Activated CD4-positive, alpha-beta T cell treated with anti-CD3 and anti-CD28 coated beads for 1 hour (primary cell): ENCODE results near the gene PRKCE.

ENCODE experiments used
- DNase-seq: peaks from one replicate; pipeline ENCODE4 v3.0.0-alpha.2; 2020

Gene PRKCE

GRCh38 chr2:46163804-46164528 lies 512.5 kb downstream of the PRKCE start:
- no peak for DNase-seq

- DNase-seq, result no peak
These were observed 513.2 kb downstream of the PRKCE start for GRCh38 chr2:46164529-46165301.

DNA sequence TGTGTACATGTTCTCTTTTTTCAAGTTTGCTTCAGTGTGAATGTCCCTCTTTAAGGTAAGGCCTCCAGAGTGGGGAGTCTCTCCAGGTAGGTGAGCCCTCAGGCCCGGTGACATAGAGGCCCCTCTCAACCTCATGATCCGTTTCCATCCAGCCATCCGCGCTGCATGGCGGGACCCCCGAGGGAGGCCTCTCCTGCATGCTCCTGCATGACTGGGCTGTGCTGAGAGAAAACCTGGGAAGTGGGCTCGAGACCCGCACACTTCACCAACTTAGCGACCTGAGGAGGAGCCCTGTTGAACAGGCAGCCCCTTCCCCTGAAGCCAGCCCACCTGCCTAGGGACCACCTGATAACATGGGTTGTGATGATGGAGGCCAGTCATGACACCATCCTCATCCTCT lies 514.4 kb downstream of the PRKCE start:
- DNase-seq, result no peak

DNA sequence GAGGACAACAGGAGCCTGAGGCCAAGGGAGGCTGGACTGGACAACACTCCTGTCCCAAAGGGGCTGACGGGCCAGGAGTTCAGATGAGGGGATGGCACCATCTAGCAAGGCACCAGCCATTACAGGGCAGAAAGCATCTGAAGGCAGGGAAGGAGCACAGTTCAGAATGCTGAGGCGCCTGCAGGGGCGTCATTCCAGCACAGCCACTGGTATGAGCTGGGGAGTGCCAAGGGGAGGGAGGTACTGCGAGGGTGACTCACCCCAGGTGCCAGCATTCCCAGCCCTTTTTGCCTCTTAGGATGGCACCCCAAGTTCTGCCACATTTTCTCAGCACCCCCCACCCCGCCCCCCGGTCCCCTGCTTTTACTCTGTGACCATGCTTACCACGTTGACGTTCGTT lies 515.9 kb downstream of the PRKCE start:
- no peak for DNase-seq

DNA sequence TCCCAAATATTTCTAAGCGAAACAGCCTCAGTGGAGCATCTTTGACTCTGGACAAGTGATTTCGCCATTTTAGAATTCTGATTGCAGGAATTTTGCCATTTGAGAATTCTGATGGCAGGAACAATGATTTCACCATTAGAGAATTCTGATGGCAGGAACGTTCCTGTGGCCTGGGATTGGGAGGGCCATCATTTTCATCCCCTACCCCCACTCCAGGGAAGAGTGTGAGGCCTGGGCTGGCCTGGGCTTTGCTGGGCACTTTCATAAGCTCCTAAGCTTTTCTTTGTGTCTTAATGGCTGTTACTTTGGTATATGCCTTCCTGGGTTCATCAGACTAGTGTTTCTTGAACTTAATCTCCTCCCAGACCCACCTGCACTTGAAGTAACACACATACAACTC lies 516.4 kb downstream of the PRKCE start:
- no peak for DNase-seq

DNA sequence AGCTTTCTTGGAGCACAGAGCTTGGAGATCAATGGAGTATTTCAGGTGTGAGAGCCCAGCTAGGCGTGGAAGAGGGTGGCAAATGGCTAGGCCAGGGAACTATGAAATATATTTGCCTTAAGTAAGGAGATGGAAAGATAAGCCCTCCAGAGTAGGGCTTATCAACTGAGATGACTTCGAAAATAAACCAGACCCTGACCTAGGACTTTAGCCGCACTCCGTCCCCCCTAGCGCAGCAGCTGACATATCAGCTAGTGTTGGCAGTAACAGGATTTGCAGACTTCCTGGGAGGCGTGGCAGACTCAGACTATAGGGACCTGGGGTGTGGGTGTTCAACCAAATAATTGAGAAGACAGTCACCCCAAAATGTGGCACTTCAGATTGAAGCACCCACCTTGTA lies 518.0 kb downstream of the PRKCE start:
- DNase-seq, result no peak

DNA sequence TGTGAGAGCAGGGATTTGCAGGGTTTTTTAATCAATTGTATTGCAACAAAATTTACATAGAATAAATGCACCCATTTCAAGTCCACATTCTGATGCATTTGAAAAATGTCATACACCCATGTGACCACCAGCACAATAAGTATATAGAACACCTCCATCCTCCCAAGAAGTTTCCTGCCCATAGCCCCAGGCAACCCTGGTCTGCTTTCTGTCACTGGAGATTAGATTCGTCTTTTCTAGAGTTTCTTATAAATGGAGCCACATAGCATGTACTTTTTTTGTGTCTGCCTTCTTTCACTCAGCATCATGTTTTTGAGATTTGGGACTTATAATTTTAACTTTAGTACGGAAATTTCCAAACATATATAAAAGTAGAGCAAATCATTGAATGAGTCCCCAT lies 518.6 kb downstream of the PRKCE start:
- no peak for DNase-seq

DNA sequence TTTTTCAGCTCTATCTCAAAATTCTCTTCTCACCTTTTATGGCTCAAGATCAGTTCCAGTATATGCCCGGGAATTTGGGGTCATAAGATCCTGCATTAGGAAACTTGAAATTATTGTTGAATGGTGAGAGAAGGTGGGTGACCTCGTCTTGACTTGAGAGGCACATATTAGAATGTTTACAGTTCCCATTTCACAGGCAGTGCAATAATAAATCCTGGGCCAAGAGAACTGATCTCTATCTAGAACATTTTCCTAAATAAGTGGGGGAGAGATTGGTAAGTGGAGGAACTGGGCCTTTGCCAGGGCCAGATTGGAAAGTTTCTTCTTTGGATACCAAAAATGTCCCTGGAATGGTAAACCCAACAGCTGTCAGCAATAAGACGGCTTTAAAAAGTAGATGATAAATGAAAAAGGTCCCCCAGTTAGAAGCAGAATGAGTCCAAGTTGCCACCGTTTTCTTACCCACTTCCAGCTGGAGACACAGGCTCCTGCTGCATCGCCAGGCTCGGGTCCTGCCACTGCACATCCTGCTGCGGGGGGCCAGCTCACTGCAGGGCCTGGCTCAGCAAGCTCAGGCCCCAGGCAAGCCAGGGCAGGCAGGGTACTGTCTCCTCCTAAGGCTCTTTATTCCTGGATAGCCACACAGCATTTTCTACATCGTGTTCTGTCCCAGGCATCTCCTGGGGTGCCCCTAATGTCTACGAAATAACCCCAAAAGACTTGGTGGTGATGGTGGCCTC lies 519.3 kb downstream of the PRKCE start:
- no peak for DNase-seq

DNA sequence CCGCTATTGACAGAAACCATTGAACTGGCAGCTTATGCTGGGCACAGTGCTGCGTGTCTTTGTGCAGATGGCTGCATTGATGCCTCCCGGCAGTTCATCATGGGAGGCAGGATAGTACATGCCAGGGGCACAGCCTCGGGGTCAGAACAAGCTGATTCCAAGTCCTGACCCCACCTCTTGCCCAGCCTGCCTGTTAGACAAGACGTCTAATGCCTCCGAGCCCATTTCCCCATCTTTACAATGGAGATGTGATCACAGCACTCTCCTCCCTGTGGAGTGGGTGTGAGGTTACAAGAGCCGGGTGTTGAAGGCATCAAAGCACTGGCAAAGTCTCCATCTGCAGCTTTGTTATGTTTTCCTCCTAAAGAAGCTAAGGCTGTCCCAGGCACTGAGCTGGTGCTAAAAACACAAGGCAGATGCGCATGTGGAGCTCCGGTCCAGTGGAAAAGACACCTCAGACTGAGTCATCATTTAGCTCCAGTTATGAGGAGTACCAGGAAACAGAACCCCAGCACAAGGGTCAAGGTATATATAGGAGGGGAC lies 520.0 kb downstream of the PRKCE start:
- DNase-seq, result no peak

DNA sequence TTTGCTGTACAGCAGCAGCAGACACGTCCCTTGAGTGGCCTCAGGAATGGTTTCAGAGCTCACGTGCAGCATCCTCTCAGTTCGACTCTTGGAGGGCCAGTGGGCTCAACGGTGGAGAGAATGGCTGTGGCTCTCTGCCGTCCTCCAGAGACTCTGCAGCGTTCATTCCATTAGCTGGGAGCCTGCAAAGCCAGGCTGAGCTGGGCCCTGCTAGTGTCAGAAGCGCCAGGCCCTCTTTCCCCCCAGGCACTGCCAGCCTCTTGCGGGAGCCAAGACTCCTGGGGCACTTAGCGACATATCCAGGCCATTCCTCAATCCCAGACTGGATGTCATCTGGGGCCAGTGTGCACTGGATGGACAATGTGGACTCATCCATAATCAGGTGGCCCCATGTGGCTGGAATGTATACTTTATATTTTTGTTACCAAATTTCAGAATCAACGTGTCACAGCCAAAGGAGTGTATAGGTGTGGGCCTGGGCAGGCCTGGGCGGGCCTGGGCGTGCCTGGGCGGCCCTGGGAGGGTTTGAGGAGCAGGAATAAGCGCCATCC lies 520.6 kb downstream of the PRKCE start:
- DNase-seq, result no peak

DNA sequence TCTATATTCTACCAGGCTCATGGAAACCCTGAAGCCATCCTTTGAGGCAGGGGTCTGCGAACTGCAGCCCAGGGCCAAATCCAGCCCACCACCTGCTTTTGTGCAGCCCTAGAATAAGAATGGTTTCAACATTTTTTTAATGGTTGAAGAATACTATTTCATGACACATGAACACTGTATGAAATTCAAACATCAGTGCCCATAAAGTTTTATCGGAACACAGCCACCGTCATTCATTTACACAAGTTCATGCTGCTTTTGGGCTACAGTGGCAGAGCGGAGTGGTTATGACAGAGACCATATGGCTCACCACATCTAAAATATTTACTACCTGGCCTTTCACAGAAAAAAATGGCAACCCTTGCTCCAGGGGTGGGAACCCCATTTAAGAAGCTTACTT lies 521.6 kb downstream of the PRKCE start:
- DNase-seq, result no peak

- no peak for DNase-seq
These were observed 522.3 kb downstream of the PRKCE start for GRCh38 chr2:46173636-46174250.

GRCh38 chr2:46174345-46175170 lies 523.1 kb downstream of the PRKCE start:
- DNase-seq, result no peak

GRCh38 chr2:46175419-46175818 lies 523.9 kb downstream of the PRKCE start:
- DNase-seq, result no peak

- no peak for DNase-seq
These were observed 526.1 kb downstream of the PRKCE start for GRCh38 chr2:46177461-46178089.

DNA sequence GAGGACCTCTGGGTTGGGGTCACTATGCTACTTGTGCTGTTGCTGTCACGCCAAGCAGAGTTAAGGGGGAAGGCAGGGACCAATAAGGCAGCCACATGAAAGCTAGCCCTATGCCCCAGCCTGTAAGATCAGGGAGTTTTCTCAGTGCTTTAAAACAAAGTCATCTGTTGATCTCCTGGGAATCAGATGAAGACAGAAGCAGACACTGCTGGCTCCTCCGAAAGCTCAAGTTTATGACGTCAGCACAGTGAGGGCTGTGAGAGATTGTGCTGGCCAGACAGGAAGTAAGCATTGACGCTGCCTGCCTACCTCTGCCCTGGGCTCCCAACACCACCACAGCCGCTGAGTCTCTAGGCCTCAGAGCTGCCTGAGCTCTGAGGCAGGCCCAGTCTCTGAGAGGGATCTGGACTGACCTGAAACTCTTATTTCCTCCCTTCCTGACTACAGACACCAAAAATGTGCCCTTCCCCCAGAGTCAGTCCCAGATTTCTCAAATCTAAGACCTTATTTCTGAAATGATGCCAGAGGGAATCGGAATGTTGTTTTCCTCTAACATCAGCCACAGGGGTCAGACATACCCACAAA lies 527.7 kb downstream of the PRKCE start:
- peak; percentile 15 for DNase-seq

DNA sequence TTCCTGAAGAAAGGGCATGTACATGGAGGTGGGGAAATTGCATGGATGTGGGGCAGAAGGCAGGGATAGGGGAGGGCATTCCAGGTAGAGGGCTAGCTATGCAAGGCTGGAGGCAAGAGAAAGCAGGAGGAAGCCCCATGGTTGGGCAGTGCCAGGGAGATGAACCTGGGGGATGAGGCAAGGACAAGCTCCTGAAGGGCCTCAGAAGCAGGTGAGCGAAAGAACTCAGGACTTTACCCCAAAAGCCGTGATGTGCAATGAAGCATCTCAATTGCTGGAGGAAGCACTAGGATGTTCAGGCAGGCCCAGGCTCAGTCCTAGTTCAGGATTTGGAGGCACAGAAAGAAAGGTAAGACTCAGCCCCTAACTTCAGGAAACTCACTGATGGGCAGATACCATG lies 528.7 kb downstream of the PRKCE start:
- no peak for DNase-seq

GRCh38 chr2:46181306-46181705 lies 529.8 kb downstream of the PRKCE start:
- DNase-seq, result no peak

GRCh38 chr2:46181789-46182530 lies 530.5 kb downstream of the PRKCE start:
- no peak for DNase-seq

DNA sequence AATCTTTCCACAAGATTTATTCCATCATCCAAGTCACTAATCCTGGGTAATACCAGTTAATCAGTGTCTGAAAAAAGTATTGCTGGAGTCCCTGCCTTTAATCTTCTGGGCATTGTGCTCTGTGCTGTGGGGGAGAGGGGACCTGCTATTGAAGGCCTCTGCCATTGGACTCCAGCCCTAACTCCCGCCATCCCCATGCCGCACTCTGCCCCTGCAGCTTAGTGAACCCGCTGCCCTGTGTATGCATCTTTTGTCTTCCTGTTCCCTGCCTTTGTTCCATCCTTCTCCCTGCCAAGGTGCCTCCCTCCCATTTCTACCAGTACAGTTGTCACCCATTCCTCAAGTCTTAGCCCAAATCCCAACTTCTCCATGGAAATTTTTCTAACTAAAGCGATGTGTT lies 532.0 kb downstream of the PRKCE start:
- no peak for DNase-seq
